Globus pallidus (tissue), 1 donor: ENCODE measurements around the gene KRTAP10-4.
"Not testable (repeated sequence)": the region's sequence is repeated elsewhere in the genome, so short reads cannot be mapped to it uniquely, and the experiment has no call there.

ENCODE experiments used
- DNase-seq: peaks from one replicate; pipeline ENCODE4 v3.0.0-alpha.2; 2015; ENCODE audit warnings: low spot score

The KRTAP10-4 gene

GRCh38 chr21:44599264-44600029 lies 25.9 kb downstream of the KRTAP10-4 start:
- DNase-seq = no peak

GRCh38 chr21:44600118-44600978 lies 26.8 kb downstream of the KRTAP10-4 start, which contains the start of gene KRTAP10-7:
TSS of gene KRTAP10-7 (plus strand) at chr21:44600597. CDS start at chr21:44600622, 25 bp downstream.
- DNase-seq = not testable (repeated sequence)

GRCh38 chr21:44601091-44601490 lies 27.6 kb downstream of the KRTAP10-4 start:
- DNase-seq = not testable (repeated sequence)

- no peak for DNase-seq
These were observed 28.3 kb downstream of the KRTAP10-4 start for GRCh38 chr21:44601596-44602462.

GRCh38 chr21:44602463-44602850 lies 28.9 kb downstream of the KRTAP10-4 start:
- no peak for DNase-seq

GRCh38 chr21:44603109-44603875 lies 29.8 kb downstream of the KRTAP10-4 start:
- no peak for DNase-seq

- no peak for DNase-seq
These were observed 30.4 kb downstream of the KRTAP10-4 start for GRCh38 chr21:44603911-44604310.

GRCh38 chr21:44606495-44606894 lies 33.0 kb downstream of the KRTAP10-4 start:
- DNase-seq = no peak

GRCh38 chr21:44609193-44609592 lies 35.7 kb downstream of the KRTAP10-4 start:
- DNase-seq = no peak

- not testable (repeated sequence) for DNase-seq
These were observed 36.8 kb downstream of the KRTAP10-4 start for GRCh38 chr21:44610157-44610843.

- no peak for DNase-seq
These were observed 38.0 kb downstream of the KRTAP10-4 start for GRCh38 chr21:44611551-44611950.

- DNase-seq = no peak
These were observed 38.5 kb downstream of the KRTAP10-4 start, which contains the start of gene KRTAP10-8 for GRCh38 chr21:44612029-44612486. TSS of gene KRTAP10-8 (plus strand) at chr21:44612079. CDS start at chr21:44612101, 22 bp downstream.

GRCh38 chr21:44612669-44613229 lies 39.2 kb downstream of the KRTAP10-4 start:
- no peak for DNase-seq

GRCh38 chr21:44613386-44614155 lies 40.0 kb downstream of the KRTAP10-4 start:
- DNase-seq = no peak

GRCh38 chr21:44614161-44614631 lies 40.7 kb downstream of the KRTAP10-4 start:
- no peak for DNase-seq

GRCh38 chr21:44614961-44615391 lies 41.4 kb downstream of the KRTAP10-4 start:
- no peak for DNase-seq

GRCh38 chr21:44615466-44615865 lies 41.9 kb downstream of the KRTAP10-4 start:
- DNase-seq = no peak

- no peak for DNase-seq
These were observed 42.5 kb downstream of the KRTAP10-4 start for GRCh38 chr21:44615911-44616590.

- no peak for DNase-seq
These were observed 43.0 kb downstream of the KRTAP10-4 start for GRCh38 chr21:44616591-44616926.
